ENCODE results near the gene YBX3. TPM values are rescaled to one million over a fixed set of nuclear protein-coding genes. Genes with fewer than 3 reads are reported as not detected.

YBX3 gene
- total and polyA plus RNA-seq, 2 of the 13 experiments (the other 11 are each of a cell fraction or from before 2014, with no cell fraction given), result 77.5 to 99.6 TPM

DNA sequence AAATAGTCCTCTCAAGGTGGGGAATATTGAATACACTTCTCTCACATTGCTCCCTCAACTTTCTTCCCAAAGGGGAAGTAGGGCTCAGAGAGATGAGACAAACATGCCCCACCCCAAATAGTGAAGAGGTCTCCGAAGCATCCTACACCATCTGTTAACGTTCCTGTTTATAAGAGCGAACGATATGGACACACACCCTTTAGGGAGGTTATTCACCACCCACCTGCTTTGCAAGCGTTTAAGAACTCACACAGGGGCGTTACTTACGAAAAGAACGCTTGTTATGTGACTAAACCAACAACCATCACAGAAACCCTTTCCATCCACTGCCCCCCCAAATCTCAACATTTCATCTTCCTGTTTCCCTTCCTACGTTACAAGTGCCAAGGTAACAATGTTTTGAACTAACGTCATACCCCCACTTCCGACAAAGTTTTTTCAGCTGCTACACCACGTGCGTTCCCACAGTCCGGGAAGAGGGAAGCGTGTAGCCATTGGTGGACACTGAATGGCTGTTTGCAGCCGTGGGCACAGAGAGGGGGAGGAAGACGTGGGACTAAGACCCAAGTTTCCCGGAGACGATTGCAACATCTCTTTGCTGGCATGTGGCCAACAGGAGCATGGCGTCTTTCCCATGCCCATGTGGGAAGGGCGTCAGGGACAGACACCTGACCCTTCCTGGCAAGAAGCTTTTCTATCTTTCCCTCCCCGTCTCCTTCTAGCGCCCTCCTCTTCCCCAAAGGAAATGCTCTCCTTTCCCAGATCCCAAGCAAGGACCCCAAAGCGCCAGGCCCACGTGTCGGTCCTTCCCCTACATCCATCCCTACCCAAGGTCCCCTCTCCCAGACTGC, 1.2 kb downstream of the YBX3 start (continued):
- TF ChIP-seq ZFP36L1 (CRISPR knock-in tag; IDR thresholded peaks at IDR 0.05) (0 out of 2 replicates have a peak, but pooled peaks have one; percentile 63), ZNF296 (CRISPR knock-in tag; conservative IDR thresholded peaks at IDR 0.05) (no peak), ZNF225 (CRISPR knock-in tag; IDR thresholded peaks at IDR 0.05) (0 out of 2 replicates have a peak, but pooled peaks have one; percentile 22), ATF7 (IDR thresholded peaks at IDR 0.05) (no peak; the same call in 1 of the 2 replicates), ATF7 (CRISPR knock-in tag; IDR thresholded peaks at IDR 0.05) (no peak), YEATS2 (CRISPR knock-in tag; IDR thresholded peaks at IDR 0.05; ENCODE audit: borderline replicate concordance) (peak; percentile 59; the same call in 1 of the 2 replicates), SP2 (CRISPR knock-in tag; IDR thresholded peaks at IDR 0.05) (no peak), MTF2 (CRISPR knock-in tag; IDR thresholded peaks at IDR 0.05; ENCODE audit: borderline replicate concordance) (no peak), JARID2 (CRISPR knock-in tag; IDR thresholded peaks at IDR 0.05; ENCODE audit: insufficient replicate concordance) (no peak), ZNF672 (CRISPR knock-in tag; IDR thresholded peaks at IDR 0.05) (no peak), PTBP1 (IDR thresholded peaks at IDR 0.05; ENCODE audit: low read depth, low read length, poor library complexity, severe bottlenecking) (no peak), TOE1 (CRISPR knock-in tag; IDR thresholded peaks at IDR 0.05) (no peak), ZNF562 (CRISPR knock-in tag; IDR thresholded peaks at IDR 0.05; ENCODE audit: borderline replicate concordance) (no peak)
- TF ChIP-seq, protein P1, sequence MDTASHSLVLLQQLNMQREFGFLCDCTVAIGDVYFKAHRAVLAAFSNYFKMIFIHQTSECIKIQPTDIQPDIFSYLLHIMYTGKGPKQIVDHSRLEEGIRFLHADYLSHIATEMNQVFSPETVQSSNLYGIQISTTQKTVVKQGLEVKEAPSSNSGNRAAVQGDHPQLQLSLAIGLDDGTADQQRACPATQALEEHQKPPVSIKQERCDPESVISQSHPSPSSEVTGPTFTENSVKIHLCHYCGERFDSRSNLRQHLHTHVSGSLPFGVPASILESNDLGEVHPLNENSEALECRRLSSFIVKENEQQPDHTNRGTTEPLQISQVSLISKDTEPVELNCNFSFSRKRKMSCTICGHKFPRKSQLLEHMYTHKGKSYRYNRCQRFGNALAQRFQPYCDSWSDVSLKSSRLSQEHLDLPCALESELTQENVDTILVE (CRISPR knock-in tag; IDR thresholded peaks at IDR 0.05), result peak; percentile 83
- TF ChIP-seq, protein P2, sequence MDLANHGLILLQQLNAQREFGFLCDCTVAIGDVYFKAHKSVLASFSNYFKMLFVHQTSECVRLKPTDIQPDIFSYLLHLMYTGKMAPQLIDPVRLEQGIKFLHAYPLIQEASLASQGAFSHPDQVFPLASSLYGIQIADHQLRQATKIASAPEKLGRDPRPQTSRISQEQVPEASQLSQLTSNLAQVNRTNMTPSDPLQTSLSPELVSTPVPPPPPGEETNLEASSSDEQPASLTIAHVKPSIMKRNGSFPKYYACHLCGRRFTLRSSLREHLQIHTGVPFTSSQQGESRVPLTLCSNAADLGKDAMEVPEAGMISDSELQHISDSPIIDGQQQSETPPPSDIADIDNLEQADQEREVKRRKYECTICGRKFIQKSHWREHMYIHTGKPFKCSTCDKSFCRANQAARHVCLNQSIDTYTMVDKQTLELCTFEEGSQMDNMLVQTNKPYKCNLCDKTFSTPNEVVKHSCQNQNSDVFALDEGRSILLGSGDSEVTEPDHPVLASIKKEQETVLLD (CRISPR knock-in tag; IDR thresholded peaks at IDR 0.05; ENCODE audit: low read depth), result no peak
- TF ChIP-seq, protein P3, sequence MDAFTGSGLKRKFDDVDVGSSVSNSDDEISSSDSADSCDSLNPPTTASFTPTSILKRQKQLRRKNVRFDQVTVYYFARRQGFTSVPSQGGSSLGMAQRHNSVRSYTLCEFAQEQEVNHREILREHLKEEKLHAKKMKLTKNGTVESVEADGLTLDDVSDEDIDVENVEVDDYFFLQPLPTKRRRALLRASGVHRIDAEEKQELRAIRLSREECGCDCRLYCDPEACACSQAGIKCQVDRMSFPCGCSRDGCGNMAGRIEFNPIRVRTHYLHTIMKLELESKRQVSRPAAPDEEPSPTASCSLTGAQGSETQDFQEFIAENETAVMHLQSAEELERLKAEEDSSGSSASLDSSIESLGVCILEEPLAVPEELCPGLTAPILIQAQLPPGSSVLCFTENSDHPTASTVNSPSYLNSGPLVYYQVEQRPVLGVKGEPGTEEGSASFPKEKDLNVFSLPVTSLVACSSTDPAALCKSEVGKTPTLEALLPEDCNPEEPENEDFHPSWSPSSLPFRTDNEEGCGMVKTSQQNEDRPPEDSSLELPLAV (CRISPR knock-in tag; conservative IDR thresholded peaks at IDR 0.05; ENCODE audit: low read depth), result no peak
- TF ChIP-seq, protein P4, sequence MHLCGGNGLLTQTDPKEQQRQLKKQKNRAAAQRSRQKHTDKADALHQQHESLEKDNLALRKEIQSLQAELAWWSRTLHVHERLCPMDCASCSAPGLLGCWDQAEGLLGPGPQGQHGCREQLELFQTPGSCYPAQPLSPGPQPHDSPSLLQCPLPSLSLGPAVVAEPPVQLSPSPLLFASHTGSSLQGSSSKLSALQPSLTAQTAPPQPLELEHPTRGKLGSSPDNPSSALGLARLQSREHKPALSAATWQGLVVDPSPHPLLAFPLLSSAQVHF (CRISPR knock-in tag; IDR thresholded peaks at IDR 0.05), result peak; percentile 72; the same call in 1 of the 2 replicates
- TF ChIP-seq, protein P5, sequence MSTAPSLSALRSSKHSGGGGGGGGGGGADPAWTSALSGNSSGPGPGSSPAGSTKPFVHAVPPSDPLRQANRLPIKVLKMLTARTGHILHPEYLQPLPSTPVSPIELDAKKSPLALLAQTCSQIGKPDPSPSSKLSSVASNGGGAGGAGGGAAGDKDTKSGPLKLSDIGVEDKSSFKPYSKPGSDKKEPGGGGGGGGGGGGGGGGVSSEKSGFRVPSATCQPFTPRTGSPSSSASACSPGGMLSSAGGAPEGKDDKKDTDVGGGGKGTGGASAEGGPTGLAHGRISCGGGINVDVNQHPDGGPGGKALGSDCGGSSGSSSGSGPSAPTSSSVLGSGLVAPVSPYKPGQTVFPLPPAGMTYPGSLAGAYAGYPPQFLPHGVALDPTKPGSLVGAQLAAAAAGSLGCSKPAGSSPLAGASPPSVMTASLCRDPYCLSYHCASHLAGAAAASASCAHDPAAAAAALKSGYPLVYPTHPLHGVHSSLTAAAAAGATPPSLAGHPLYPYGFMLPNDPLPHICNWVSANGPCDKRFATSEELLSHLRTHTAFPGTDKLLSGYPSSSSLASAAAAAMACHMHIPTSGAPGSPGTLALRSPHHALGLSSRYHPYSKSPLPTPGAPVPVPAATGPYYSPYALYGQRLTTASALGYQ (CRISPR knock-in tag; IDR thresholded peaks at IDR 0.05), result no peak; the same call in 1 of the 2 replicates
- TF ChIP-seq, protein P6, sequence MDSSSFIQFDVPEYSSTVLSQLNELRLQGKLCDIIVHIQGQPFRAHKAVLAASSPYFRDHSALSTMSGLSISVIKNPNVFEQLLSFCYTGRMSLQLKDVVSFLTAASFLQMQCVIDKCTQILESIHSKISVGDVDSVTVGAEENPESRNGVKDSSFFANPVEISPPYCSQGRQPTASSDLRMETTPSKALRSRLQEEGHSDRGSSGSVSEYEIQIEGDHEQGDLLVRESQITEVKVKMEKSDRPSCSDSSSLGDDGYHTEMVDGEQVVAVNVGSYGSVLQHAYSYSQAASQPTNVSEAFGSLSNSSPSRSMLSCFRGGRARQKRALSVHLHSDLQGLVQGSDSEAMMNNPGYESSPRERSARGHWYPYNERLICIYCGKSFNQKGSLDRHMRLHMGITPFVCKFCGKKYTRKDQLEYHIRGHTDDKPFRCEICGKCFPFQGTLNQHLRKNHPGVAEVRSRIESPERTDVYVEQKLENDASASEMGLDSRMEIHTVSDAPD (CRISPR knock-in tag; IDR thresholded peaks at IDR 0.05), result no peak

Measured in HepG2 (cell line).